Activated CD4-positive, alpha-beta memory T cell treated with anti-CD3 and anti-CD28 coated beads, Interleukin-2, amount 10 ng/mL, durations not matched to agents 7 days and 5 days (primary cell): ENCODE results near the gene SEMA3E. TPM values are rescaled to one million over a fixed set of nuclear protein-coding genes. Genes with fewer than 3 reads are reported as not detected.

Experiments
- CTCF ChIA-PET: fragments of 350-600 bp; sonication (Branson Sonifier 250); formaldehyde crosslinking; loops from one replicate; lab custom pipeline; 2021; ENCODE audit warnings: antibody characterized with exemption, inconsistent platforms; lab: Charles Lee
- POLR2A ChIA-PET: fragments of 350-600 bp; sonication (Branson Sonifier 250); formaldehyde crosslinking; loops from one replicate; lab custom pipeline; 2021; ENCODE audit warnings: antibody characterized with exemption; lab: Charles Lee
- DNase-seq: peaks from one replicate; pipeline ENCODE4 v3.0.0-alpha.2; 2020
- H3K27ac Mint-ChIP-seq: one replicate; pipeline ENCODE4 v1.8.0; 2021; ENCODE audit warnings: mild to moderate bottlenecking, mixed read lengths
- H3K27me3 Mint-ChIP-seq: one replicate; pipeline ENCODE4 v1.8.0; 2021; ENCODE audit warnings: mixed read lengths
- H3K36me3 Mint-ChIP-seq: one replicate; pipeline ENCODE4 v1.8.0; 2021; ENCODE audit warnings: low read depth, mixed read lengths
- H3K4me1 Mint-ChIP-seq: one replicate; pipeline ENCODE4 v1.8.0; 2021; ENCODE audit warnings: mixed read lengths
- H3K4me3 Mint-ChIP-seq: one replicate; pipeline ENCODE4 v1.8.0; 2021; ENCODE audit warnings: mild to moderate bottlenecking, mixed read lengths
- H3K9me3 Mint-ChIP-seq: one replicate; pipeline ENCODE4 v1.8.0; 2021; ENCODE audit warnings: mixed read lengths
- total RNA-seq, 2 experiments: library from RNA; stranded (reverse); gene quantifications; one replicate each; pipeline ENCODE4 v1.2.3, GENCODE V29; 2021

The SEMA3E gene
- total RNA-seq, 2 experiments from 2014 or later: not detected

DNA sequence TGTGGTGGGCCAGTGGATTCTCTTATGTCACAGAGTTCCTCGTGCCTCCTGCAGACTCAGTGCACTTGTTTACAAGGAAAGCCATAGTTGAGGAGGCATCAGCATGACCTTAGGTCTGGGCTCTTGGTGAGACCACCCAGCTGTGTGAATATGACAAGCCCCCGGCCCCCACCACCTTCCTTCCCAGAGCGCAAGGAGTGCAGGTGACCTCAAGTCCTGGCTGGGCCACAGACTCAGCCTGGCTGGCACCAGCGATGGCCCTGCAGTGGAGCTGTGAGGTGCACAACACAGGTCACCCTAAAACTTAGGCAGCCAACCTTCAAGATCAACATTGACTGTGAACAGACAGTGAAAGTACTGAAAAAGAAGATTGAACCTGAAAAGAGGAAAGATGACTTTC, 14.2 kb upstream of the SEMA3E start:
- Mint-ChIP-seq H3K27me3 (no peaks in the 10 kb centered on the region), H3K36me3 (no peaks in the 10 kb centered on the region), H3K27ac (no peak overlapping the region), H3K9me3 (peaks cover 11% of the 10 kb centered on the region), H3K4me1 (no peaks in the 10 kb centered on the region), H3K4me3 (no peak overlapping the region)
- no peak for DNase-seq
- POLR2A ChIA-PET: no interaction called here
- CTCF ChIA-PET: no interaction called here

DNA sequence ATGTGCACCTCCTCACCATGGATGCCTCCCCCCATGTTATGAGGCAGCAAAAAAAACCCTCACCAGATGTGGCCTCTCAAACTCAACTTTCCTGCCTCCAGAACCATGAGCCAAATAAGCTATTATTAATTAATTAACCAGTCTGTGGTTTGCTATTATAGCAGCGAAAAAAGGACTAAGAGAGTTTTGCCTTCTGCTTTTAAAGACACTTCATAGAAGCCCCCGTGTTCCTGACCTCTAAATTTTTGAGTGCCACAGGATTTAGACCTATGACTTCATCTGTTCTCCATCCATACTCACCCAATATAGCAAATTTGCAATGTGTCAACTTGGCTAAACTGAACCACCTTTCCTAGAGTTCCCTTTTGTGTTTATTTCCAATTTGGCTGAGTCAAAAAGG, 9.2 kb upstream of the SEMA3E start:
- Mint-ChIP-seq H3K4me3 (no peak overlapping the region), H3K9me3 (peaks cover 11% of the 10 kb centered on the region), H3K36me3 (no peaks in the 10 kb centered on the region), H3K4me1 (no peaks in the 10 kb centered on the region), H3K27me3 (no peaks in the 10 kb centered on the region), H3K27ac (no peak overlapping the region)
- no peak for DNase-seq
- CTCF ChIA-PET: no interaction called here
- POLR2A ChIA-PET: no interaction called here

DNA sequence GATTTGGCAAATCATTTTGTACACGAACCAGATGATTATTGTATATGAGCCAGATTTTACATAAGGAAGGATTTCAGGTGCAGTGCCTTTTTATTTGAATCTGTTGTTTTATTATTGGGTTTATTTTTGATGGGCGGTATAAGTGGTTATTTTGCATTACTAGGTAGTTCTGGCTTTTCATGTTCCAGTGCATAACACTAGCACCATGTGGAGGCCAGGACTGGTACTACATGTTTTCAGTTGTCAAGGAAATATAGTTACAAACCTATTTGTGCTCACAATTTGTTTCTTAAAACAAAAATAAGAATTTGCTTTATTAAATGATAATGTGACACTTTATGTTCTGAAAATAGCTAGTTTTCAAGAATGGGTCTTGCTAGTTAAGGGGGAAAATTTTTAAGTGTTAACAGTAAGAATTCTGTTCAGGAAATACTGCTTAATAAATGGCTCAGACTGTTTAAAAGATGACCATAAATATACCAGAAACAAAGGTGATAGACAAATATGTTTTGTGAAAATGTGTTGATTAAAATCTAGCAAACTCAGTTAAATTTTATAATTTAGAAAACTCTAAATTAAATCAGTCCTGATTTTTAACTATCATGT, 7.1 kb upstream of the SEMA3E start:
- Mint-ChIP-seq H3K4me1 (no peaks in the 10 kb centered on the region), H3K36me3 (no peaks in the 10 kb centered on the region), H3K27ac (no peak overlapping the region), H3K9me3 (peaks cover 5% of the 10 kb centered on the region), H3K4me3 (no peak overlapping the region), H3K27me3 (no peaks in the 10 kb centered on the region)
- POLR2A ChIA-PET: no interaction called here
- DNase-seq: no peak
- CTCF ChIA-PET: no interaction called here

DNA sequence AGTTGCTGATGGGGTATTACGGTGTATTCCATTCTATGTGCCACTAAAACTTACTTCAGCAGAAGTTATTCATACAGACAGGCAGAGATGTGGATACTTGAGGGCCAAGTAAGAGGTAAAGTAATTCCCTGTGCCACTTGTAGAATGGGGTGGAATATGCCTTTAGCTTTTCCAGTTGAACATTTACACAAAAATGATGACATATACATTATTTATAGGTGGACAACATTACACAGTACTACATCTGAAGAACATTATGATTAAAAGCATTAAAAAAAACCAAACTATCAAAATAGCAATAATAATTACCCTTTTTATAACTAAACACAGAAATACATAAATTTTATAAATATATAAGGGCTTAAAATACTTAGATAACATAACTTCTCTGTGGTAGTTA, 3.5 kb upstream of the SEMA3E start:
- Mint-ChIP-seq H3K4me3 (no peak overlapping the region), H3K9me3 (no peaks in the 10 kb centered on the region), H3K27ac (no peak overlapping the region), H3K4me1 (no peaks in the 10 kb centered on the region), H3K36me3 (no peaks in the 10 kb centered on the region), H3K27me3 (peaks cover 4% of the 10 kb centered on the region)
- ChIA-PET CTCF (no interaction called here), POLR2A (no interaction called here)
- no peak for DNase-seq

DNA sequence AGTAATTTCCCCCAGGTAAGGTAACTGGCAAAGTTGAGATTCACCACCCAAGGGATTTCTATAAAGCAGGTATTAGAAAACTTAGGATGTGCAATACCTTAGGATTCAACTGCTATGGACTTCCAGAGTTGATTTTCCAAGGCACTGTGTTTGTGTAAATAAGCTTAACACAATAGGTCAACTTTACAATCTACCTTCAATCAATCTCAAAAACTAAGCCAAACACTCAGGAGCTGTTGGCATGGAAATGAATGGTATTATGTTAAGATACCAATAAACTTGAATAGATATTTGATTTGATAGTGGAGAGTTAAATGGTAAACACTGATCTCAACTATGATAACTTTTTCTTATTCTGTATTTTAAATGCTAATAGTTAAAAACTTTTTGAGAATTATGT, 762 bp upstream of the SEMA3E start:
- H3K4me1 Mint-ChIP-seq: no peaks in the 10 kb centered on the region
- CTCF ChIA-PET: no interaction called here
- no peak for DNase-seq
- H3K36me3 Mint-ChIP-seq: no peaks in the 10 kb centered on the region
- no peaks in the 10 kb centered on the region for H3K9me3 Mint-ChIP-seq
- POLR2A ChIA-PET: no interaction called here
- H3K4me3 Mint-ChIP-seq: no peak overlapping the region
- no peak overlapping the region for H3K27ac Mint-ChIP-seq
- peaks cover 4% of the 10 kb centered on the region for H3K27me3 Mint-ChIP-seq

DNA sequence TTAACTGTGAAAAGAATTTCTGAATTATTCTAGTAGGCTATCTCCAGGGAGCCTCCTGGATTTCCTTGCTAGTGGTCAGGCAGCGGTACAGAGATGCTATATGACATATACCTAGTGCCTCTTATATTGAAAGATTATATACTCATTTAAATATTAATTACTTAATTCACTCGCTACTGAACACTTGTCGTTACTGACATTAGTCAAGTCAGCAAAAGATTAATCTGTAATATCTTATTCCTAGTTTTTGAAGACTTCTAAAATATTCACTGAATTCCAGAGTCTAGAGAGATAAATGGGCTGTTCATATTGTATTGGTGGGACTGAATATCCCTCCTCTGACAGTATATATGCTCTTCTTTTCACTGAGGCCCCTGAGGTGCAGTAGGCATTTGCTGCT, 2.9 kb downstream of the SEMA3E start:
- no peaks in the 10 kb centered on the region for H3K4me1 Mint-ChIP-seq

DNA sequence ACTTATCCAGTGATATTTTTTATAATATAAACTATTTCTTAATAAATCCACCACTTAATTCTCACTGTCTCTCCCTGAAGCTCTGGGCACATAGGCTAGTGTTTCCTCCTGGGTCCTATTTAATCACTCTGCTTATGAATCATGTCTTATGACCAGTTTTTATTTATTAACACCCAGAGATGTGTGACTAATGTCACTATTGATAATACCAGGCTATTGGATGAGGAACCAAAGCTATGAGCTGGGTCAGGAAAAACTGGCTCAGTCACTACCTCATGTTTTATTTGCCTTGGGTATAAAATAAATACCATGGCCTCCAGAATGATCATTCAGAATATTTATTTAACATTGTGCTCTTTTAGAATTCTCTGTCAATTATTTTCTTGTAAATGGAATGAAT, 5.2 kb downstream of the SEMA3E start:
- no peak for DNase-seq
- Mint-ChIP-seq H3K27ac (no peak overlapping the region), H3K4me3 (no peak overlapping the region), H3K9me3 (no peaks in the 10 kb centered on the region), H3K4me1 (no peaks in the 10 kb centered on the region), H3K36me3 (no peaks in the 10 kb centered on the region), H3K27me3 (peaks cover 4% of the 10 kb centered on the region)
- POLR2A ChIA-PET: no interaction called here
- CTCF ChIA-PET: no interaction called here

More for the DNA sequence above, 2.9 kb downstream of the SEMA3E start:
- no peak overlapping the region for H3K27ac Mint-ChIP-seq
- H3K9me3 Mint-ChIP-seq: no peaks in the 10 kb centered on the region
- H3K4me3 Mint-ChIP-seq: no peak overlapping the region
- peaks cover 4% of the 10 kb centered on the region for H3K27me3 Mint-ChIP-seq
- ChIA-PET POLR2A (no interaction called here), CTCF (no interaction called here)
- no peaks in the 10 kb centered on the region for H3K36me3 Mint-ChIP-seq
- no peak for DNase-seq

DNA sequence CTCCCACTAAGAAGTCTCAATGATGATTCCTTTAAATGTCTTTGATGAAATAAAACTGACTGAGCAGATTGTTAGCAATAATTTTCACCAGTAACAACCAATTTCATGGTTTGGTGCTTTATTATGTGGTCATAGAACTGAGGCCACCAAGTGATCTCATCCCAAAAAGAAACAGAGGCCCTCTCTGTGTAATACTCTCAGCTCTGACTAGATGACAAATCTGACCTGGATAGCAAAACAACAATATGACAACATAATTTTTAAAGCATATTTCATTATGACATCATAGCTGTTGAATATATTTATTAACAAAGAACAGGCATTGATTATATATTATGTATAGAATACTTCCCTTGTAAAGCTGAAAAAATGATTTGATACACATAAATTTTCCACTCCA, 5.9 kb downstream of the SEMA3E start:
- Mint-ChIP-seq H3K27me3 (peaks cover 1% of the 10 kb centered on the region), H3K27ac (no peak overlapping the region), H3K4me1 (no peaks in the 10 kb centered on the region), H3K9me3 (no peaks in the 10 kb centered on the region), H3K4me3 (no peak overlapping the region), H3K36me3 (no peaks in the 10 kb centered on the region)
- CTCF ChIA-PET: no interaction called here
- DNase-seq: no peak
- POLR2A ChIA-PET: no interaction called here

DNA sequence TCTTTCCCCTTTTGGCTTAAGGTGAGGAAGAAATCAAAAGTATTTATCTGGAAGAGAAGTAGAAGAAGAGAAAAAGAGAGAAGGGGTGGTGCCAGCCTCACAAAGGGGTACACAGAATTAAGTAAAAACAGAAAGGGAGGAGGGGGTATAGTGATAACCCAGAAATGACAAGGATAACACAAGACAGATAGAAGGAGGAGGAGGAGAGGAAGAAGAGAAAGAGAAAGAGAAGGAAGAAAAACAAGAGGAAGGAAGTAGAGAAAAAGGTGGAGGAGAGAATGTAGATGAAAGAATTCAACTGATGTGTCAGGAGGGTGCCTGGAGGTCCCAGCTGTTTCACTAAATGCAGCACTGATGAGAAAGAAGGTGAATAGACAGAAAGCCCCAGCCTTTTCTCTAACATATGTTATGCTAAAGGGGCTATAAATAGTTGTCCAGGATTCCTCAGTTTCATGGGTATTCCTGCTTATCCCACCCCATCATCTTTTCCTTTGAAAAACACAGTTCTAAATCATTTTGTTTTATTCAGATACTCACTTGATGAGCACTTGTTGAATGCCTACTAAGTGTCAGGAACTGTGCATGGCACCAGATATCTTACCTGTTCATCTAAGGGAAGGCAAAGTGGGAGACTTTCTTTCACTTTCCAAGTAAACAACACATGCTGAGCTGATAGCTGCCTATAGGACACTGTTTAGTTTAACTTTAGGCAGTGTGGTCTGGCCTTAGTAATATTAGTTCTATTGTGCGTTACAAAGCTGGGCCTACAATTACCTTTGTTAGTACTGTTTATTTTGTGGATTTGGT, 8.0 kb downstream of the SEMA3E start:
- no peaks in the 10 kb centered on the region for H3K36me3 Mint-ChIP-seq
- H3K27ac Mint-ChIP-seq: no peak overlapping the region
- no peak overlapping the region for H3K4me3 Mint-ChIP-seq
- no peak for DNase-seq
- no peaks in the 10 kb centered on the region for H3K27me3 Mint-ChIP-seq
- ChIA-PET CTCF (no interaction called here), POLR2A (no interaction called here)
- no peaks in the 10 kb centered on the region for H3K4me1 Mint-ChIP-seq
- no peaks in the 10 kb centered on the region for H3K9me3 Mint-ChIP-seq

DNA sequence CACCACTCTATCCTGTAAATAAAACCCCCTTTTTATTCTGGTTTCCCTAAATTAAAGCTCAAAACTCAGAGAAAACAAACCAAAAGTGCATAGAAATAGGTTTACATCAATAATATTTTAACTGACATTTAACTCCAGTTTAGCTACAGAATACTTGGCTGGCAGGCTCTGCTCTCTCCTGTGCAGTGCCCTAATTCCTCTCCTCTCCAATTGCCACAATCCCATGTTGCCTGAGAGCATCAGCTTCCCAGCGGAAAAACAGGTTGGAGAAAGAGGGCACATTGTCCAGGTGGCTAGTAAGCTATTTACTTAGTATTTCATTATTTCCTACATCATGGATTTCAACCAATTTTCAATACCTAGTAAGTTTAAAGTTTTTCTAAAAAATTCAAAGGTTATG, 8.7 kb downstream of the SEMA3E start:
- Mint-ChIP-seq H3K4me1 (no peaks in the 10 kb centered on the region), H3K9me3 (no peaks in the 10 kb centered on the region), H3K27me3 (no peaks in the 10 kb centered on the region), H3K27ac (no peak overlapping the region), H3K4me3 (no peak overlapping the region), H3K36me3 (no peaks in the 10 kb centered on the region)
- DNase-seq: no peak
- CTCF ChIA-PET: no interaction called here
- POLR2A ChIA-PET: no interaction called here

DNA sequence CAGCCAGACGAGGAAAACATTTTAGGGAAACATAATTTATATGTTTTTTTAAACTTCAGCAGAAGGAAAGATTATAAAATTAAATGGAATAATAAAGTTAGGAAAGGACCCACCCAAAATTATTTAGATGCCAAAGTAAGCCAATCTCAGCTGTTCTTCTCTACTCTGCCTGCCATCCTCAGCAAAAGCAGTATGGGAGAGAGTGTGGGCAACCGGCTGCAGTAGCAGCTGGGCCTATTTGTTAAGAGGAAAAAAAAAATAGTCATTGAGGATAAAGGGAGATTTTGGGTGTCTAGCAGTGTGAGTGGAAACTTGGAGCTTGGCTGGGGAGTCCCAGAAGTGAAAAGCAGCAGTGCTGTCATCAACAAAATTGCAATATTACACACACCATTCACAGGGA, 15.4 kb downstream of the SEMA3E start:
- ChIA-PET POLR2A (no interaction called here), CTCF (no interaction called here)
- Mint-ChIP-seq H3K27me3 (no peaks in the 10 kb centered on the region), H3K4me1 (no peaks in the 10 kb centered on the region), H3K4me3 (no peak overlapping the region), H3K27ac (no peak overlapping the region), H3K9me3 (peaks cover 10% of the 10 kb centered on the region), H3K36me3 (no peaks in the 10 kb centered on the region)
- no peak for DNase-seq

DNA sequence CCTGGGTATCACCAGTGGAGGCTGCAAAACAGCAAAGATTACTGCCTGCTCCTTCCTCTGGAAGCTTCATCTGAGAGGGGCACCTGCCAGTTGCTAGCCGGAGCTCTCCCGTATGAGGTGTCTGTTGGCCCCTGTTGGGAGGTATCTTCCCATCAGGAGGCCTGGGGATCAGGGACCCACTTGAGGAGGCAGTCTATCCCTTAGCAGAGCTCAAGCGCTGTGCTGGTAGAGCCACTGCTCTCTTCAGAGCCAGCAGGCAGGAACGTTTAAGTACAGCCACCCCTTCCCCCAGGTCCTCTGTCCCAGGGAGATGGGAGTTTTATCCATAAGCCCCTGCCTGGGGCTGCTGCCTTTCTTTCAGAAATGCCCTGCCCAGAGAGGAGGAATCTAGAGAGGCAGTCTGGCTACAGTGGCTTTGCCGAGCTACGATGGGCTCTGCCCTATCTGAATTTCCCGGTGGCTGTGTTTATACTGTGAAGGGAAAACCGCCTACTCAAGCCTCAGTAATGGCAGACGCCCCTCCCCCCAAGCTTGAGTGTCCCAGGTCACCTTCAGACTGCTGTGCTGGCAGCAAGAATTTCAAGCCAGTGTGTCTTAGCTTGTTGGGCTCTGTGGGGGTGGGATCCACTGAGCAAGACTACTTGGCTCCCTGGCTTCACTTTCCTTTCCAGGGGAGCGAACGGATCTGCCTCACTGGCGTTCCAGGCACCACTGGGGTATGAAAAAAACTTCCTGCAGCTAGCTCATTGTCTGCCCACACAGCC, 19.6 kb downstream of the SEMA3E start:
- CTCF ChIA-PET: no interaction called here
- DNase-seq: no peak
- POLR2A ChIA-PET: no interaction called here
- Mint-ChIP-seq H3K4me3 (no peak overlapping the region), H3K4me1 (no peaks in the 10 kb centered on the region), H3K27ac (no peak overlapping the region), H3K9me3 (peaks cover 10% of the 10 kb centered on the region), H3K27me3 (no peaks in the 10 kb centered on the region), H3K36me3 (no peaks in the 10 kb centered on the region)

DNA sequence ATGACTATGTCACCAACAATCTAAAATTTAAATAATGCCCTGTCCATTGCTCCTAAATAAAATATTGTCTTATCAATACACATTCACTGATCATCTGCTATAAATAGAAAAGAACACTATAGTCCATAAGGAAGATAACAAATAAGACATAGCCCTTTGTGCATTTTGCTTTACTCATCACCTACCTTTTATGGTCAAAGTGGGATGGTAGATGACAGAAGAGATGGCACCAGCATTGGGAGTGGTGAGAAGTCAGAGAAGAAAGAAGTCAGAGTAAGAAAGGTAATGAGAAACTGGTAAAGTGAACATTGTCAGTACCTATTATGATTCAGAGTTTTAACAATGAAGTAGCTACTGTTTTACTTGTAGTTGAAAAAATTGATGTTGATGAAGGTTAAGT, 31.1 kb downstream of the SEMA3E start:
- CTCF ChIA-PET: no interaction called here
- POLR2A ChIA-PET: no interaction called here
- no peak overlapping the region for H3K4me3 Mint-ChIP-seq
- no peaks in the 10 kb centered on the region for H3K4me1 Mint-ChIP-seq
- no peak overlapping the region for H3K27ac Mint-ChIP-seq
- H3K9me3 Mint-ChIP-seq: peaks cover 7% of the 10 kb centered on the region
- H3K27me3 Mint-ChIP-seq: no peaks in the 10 kb centered on the region
- no peaks in the 10 kb centered on the region for H3K36me3 Mint-ChIP-seq
- DNase-seq: no peak
